MG63 (cell line): ENCODE results near the gene SCGB2B2. TPM values are rescaled to one million over a fixed set of nuclear protein-coding genes. Genes with fewer than 3 reads are reported as not detected.
"Not testable (repeated sequence)": the region's sequence is repeated elsewhere in the genome, so short reads cannot be mapped to it uniquely, and the experiment has no call there.

ENCODE experiments used
- DNase-seq: peaks from one replicate; pipeline ENCODE4 v3.0.0-alpha.2; 2020
- H3K27me3 ChIP-seq: fragments of 250-450 bp; sonication (Bioruptor Pico); 2 replicates; pipeline ENCODE4 v1.5.1; 2020; ENCODE audit warnings: mild to moderate bottlenecking, moderate library complexity
- H3K36me3 ChIP-seq: fragments of 250-450 bp; sonication (Bioruptor Pico); 2 replicates; pipeline ENCODE4 v1.5.1; 2020; ENCODE audit warnings: mild to moderate bottlenecking, moderate library complexity
- H3K4me3 ChIP-seq: fragments of 250-450 bp; sonication (Bioruptor Pico); 2 replicates; pipeline ENCODE4 v1.5.1; 2020; ENCODE audit warnings: mild to moderate bottlenecking, moderate library complexity
- H3K9me3 ChIP-seq: fragments of 250-450 bp; sonication (Bioruptor Pico); 2 replicates; pipeline ENCODE4 v1.5.1; 2020; ENCODE audit warnings: mild to moderate bottlenecking, moderate library complexity
- total RNA-seq: library from RNA; depleted of rRNA; stranded (reverse); fragments of >200 nt; shearing (Covaris generic); gene quantifications from 2 replicates; pipeline ENCODE4 v1.2.3, GENCODE V29; 2014; ENCODE audit warnings: low replicate concordance; rRNA removed

Gene SCGB2B2, protein sequence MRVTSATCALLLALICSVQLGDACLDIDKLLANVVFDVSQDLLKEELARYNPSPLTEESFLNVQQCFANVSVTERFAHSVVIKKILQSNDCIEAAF
- not detected in 2 replicates for total RNA-seq

DNA sequence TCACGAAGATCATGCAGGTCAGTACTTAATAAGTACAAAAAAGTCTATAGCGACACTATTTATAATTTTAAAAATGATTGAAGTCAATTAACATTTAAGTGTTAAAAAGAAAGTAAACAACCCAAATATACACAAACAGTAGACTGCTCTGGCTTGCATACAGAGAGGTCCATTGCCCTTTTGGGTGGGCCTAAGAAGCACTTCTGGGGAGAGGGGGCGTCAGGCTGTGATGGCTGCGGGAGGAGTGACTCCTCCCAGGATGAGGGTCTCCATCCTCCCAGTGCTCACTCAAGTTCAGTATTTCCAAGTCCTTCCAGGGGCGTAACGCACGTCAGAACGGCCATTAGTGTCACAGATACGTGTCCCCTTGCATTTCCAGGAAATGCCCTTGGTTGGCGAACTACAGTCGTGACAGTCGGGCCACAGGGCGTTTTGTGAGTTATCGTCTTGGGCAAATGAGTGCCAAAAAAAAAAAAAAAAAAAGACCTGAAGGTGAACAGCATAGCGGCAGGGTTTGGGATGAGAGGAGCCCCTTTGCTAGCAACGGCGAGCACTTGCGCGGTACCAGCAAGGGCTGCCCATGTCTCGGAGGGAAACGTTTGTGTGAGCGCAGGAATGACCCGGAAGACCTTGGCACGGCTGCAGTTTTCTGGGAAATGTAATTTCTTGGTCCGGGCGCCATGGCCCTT is at the start of gene SCGB2B2:
Gene SCGB2B2, minus strand, starts transcription at position 463 of the 689 bp plus-strand sequence. CDS start 82,596 bp downstream, outside the sequence.
- H3K9me3 ChIP-seq = peaks cover 24% of the 10 kb centered on the region
- peaks cover 17% of the 10 kb centered on the region for H3K36me3 ChIP-seq
- DNase-seq = no peak
- H3K4me3 ChIP-seq = peak within 1 kb of the TSS; percentile 64
- H3K27me3 ChIP-seq = no peaks in the 10 kb centered on the region

DNA sequence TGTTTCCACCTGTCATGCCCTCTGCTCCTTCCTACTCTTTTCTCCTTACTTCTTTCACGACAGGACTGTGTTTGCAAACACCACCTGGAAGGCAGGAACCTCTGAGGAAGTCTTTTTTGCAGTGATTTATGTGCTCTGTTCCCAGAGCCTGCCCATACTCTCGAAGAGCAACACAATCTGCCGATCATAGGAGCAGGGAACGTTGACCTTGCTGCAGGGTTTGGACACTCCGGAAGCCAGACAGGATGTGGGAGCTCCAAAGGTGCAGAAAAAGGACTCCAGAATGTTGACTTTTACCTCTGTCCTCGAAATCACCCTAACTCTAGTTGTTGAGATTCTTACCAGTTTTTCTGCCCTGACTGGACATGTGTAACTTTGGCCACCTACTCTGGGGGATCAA is 48.4 kb upstream of the SCGB2B2 start:
- DNase-seq = no peak
- no peak overlapping the region for H3K4me3 ChIP-seq
- peaks cover 4% of the 10 kb centered on the region for H3K27me3 ChIP-seq
- H3K36me3 ChIP-seq = no peaks in the 10 kb centered on the region
- no peaks in the 10 kb centered on the region for H3K9me3 ChIP-seq

DNA sequence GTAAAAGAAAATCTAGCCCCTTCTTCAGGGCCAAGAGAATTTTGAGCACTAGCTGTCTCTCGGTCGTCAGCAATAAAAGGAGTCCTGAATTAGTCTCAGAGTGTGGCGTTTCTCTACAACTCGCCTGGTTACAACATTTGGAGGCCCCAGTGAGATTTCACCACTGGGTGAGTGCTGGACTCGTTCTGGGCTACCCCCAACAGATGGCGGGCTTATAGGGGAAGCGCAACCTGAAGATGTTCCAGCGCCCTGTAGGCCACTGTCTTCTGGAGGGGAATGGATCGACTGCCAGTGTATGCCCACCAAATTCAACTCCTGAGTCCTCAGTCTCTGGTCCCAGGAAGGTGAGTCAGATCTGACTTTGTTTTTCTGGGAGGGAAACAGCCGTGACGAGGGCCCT is 45.4 kb upstream of the SCGB2B2 start:
- H3K36me3 ChIP-seq = no peaks in the 10 kb centered on the region
- DNase-seq = no peak

DNA sequence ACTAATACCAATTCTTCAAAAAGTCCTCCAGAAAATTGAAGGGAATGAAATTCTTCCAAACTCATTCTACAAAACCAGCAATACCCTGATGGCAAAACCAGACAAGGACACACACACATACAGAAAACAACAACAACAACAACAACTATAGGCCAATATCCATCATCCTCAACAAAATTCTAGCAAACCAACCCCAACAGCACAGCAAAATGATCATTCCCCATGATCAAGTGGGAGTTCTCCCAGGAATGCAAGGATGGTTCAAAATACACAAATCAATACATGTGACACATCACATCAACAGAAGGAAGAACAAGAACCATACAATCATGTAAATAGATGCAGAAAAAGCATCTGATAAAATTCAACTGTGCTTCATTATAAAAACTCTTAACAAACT is 38.4 kb upstream of the SCGB2B2 start:
- no peaks in the 10 kb centered on the region for H3K36me3 ChIP-seq
- no peak for DNase-seq
- H3K4me3 ChIP-seq = no peak overlapping the region
- H3K27me3 ChIP-seq = no peaks in the 10 kb centered on the region
- peaks cover 11% of the 10 kb centered on the region for H3K9me3 ChIP-seq

More for the DNA sequence above, 45.4 kb upstream of the SCGB2B2 start:
- Histone ChIP-seq H3K27me3 (no peaks in the 10 kb centered on the region; the same call in none of the 2 replicates), H3K4me3 (no peak overlapping the region), H3K9me3 (no peaks in the 10 kb centered on the region; the same call in 1 of the 2 replicates)

DNA sequence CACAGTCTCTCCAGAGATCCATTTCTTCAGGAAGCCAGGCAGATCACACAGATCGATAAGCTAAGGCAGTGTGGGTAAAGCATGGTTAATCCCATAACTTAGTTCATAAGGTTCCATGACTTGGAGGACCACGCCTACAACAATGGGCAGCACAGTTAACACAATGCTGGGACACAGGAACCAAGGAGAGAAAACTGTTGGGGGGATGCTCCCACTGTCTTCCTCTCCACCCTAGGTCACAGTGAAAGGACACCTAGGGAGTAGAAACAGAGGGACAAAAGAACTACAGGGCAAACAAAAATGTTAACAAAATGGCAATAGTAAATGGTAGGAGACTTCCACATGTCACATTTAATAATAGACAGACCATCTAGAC is 36.3 kb upstream of the SCGB2B2 start:
- no peaks in the 10 kb centered on the region for H3K36me3 ChIP-seq
- DNase-seq = no peak
- no peaks in the 10 kb centered on the region for H3K27me3 ChIP-seq
- no peak overlapping the region for H3K4me3 ChIP-seq
- peaks cover 11% of the 10 kb centered on the region for H3K9me3 ChIP-seq

DNA sequence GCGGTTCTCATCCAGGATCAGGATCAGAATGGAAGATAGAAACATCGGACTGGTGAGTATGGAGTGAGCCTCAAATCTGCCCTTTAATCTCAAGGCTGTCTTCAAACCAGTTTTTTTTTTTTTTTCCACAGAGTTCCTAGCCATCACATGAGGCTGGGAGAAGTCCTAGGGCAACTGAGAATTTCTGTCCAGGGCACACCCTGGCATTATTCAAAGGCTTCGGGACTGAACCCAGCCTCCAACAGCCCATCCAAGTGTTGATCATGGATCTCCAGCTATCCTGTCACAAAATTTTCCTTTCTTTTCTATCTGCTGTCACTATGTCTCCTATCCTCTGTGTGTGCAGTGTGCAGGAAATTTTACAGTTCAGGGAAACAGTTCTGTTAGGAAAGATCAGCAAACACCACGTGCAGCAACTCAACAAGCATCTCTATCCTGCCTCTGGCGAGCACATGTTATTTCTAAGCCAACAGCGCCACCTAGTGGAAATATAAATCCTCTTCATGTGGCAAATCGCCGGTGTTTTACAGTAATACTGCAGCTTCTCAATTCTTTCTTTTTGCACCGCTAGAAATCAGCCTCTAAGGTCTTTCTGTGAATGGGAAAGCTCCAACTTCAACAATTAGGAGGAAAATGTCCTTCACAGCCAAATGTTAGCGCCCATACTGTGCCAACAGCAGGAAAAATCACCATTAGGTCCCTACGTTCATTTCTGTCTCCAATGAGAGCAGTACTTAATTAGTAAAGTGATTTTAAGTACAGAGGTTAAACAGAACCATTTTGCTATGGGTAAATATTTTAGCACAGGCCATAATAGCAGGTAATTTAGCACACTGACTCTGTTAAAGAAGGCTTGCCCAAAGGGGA is 35.7 kb upstream of the SCGB2B2 start:
- H3K9me3 ChIP-seq = peaks cover 11% of the 10 kb centered on the region

DNA sequence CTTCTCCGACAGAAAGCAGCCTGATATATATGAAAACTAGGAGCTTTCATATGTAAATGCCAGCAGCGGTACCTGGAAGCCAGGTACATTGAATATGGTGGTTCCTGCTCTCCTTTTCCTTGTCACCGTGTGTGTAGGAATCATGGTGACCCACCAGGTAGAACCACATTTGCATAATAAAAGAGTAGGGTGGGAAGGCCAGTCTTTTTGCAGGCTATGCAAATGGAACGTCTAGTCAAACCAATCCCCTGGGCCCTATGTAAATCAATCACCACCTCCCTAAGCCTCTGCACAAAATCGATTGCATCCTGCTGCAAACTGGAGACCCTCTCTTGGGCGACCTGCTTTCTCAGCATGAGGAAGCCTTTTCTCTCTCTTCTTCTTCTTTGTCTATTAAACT is 34.9 kb upstream of the SCGB2B2 start:
- H3K27me3 ChIP-seq = no peaks in the 10 kb centered on the region
- no peak overlapping the region for H3K4me3 ChIP-seq
- no peaks in the 10 kb centered on the region for H3K36me3 ChIP-seq
- H3K9me3 ChIP-seq = peaks cover 13% of the 10 kb centered on the region
- DNase-seq = no peak

More for the DNA sequence above, 35.7 kb upstream of the SCGB2B2 start:
- Histone ChIP-seq H3K4me3 (no peak overlapping the region), H3K36me3 (no peaks in the 10 kb centered on the region), H3K27me3 (no peaks in the 10 kb centered on the region)
- peak; percentile 36 for DNase-seq

DNA sequence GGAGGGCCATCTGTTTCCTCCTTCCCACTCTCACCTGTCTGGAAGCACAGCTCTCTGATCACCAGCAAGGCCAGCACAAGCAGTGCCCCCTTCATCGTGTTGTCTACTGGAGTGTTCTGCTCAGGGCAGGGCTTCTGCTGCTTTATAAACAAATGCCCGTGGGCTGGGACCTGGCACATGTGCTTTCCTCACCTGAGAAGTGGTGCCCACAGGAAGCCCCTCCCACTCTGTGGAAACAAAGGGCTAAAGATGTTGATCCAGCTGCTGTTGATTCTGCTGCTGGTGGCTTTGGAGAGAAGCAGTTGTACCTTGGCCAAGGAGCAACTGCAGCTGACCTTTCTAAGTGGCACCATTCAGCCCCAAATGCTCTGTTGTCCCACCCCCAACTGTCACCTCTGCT is 30.7 kb upstream of the SCGB2B2 start:
- Histone ChIP-seq H3K9me3 (peaks cover 4% of the 10 kb centered on the region), H3K27me3 (no peaks in the 10 kb centered on the region), H3K36me3 (no peaks in the 10 kb centered on the region), H3K4me3 (no peak overlapping the region)
- DNase-seq = no peak

DNA sequence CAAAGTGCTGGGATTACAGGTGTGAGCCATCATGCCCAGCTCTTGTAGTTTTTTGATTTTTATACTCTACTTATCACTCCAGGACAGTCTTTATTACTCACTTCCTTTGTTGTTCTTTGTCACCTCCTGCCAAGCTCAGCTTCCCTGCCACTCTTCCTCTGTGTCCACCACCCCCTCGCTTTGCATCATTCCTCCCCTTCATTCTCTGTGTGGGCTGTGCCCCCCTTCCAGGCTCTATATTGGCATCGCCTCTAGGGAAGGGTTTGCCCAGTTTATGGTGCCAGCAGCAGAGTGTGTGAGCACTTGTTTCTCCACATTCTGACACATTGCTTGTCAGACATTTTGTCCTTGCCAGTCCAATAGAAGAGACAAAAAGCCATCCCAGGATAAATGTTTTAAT is 15.6 kb upstream of the SCGB2B2 start:
- H3K36me3 ChIP-seq = no peaks in the 10 kb centered on the region
- no peaks in the 10 kb centered on the region for H3K27me3 ChIP-seq
- no peaks in the 10 kb centered on the region for H3K9me3 ChIP-seq
- peak; percentile 61 for DNase-seq
- no peak overlapping the region for H3K4me3 ChIP-seq

DNA sequence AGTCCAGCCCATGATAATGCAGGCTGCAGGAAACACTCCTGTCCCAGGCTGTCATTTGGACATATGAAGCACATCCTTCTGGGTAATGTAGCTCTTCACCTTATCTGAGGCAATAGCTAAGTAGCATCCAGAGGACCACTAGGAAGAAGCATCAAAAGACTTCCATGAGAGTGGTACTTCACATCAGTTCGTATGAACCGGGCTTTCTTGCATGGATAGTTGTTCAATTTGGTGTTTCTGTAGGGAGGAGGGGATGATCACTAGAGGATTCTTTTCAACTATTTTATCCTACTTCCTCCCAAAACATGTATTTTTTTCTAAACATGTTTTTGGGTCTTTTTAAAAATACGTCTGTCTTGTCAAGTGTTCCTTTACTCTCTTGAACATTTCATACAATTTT is 13.4 kb upstream of the SCGB2B2 start:
- peaks cover 7% of the 10 kb centered on the region; the same call in 1 of the 2 replicates for H3K9me3 ChIP-seq

DNA sequence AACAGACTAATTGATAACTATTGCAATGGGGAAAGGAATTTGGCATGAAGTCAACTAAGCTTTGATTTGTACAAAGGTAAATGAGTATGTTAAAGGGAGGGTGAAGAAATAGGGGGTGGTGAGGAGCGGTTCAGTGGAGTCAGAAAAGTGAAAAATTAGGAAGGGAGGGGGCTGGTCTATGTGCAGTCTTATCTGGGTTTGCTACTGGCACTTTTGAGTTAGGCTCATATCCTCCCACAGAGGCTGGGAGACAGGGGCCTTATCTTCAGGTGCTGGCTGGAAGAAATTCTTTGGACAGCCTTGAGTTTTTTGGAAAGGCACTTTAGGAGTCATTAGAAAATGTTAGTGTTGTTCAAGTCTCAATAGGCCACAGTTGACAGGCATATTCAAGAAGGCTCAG is 11.6 kb upstream of the SCGB2B2 start:
- H3K27me3 ChIP-seq = no peaks in the 10 kb centered on the region
- H3K4me3 ChIP-seq = no peak overlapping the region
- peaks cover 9% of the 10 kb centered on the region for H3K36me3 ChIP-seq
- peaks cover 22% of the 10 kb centered on the region for H3K9me3 ChIP-seq
- DNase-seq = no peak

More for the DNA sequence above, 13.4 kb upstream of the SCGB2B2 start:
- H3K27me3 ChIP-seq = no peaks in the 10 kb centered on the region
- DNase-seq = no peak
- H3K36me3 ChIP-seq = no peaks in the 10 kb centered on the region
- H3K4me3 ChIP-seq = no peak overlapping the region

DNA sequence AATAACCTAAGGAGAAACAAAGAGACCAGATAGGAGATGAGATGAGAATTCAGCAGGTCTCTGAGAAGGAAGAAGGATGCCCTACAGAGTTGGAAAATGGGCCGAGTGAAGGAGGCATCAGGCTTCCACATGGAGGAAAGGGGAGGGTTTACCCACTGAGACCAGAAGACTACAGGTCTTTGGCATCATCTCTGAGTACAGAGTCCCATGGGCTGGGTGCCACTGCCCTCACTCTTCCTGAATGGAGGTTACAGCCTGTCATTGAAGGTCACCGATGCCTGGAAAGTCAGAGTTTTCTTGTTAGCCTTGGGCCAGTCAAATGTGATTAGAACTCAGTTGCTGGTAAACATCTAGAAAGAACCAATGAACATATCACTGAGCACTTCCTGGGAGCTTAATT is 10.4 kb upstream of the SCGB2B2 start:
- no peak for DNase-seq
- Histone ChIP-seq H3K9me3 (peaks cover 29% of the 10 kb centered on the region), H3K36me3 (peaks cover 18% of the 10 kb centered on the region), H3K4me3 (no peak overlapping the region), H3K27me3 (no peaks in the 10 kb centered on the region)

DNA sequence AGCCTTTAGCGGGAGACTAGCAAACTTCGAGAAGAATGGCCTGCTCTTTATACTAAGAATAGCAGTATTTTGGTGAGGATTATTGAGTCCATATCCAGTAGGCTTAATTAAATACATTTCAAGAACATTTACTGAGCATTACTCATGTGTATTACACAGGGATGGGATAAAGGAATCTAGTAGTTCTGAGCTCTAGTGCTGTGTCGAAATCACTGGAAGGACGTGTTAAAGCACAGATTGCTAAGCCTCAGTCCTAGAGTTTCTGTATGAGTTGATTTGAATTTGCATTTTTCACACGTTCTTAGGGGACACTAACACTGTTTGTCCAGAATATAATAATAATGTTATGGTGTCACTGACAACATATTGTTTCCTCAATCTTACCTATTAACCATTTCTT is 9.5 kb upstream of the SCGB2B2 start:
- no peak overlapping the region for H3K4me3 ChIP-seq
- no peak for DNase-seq
- no peaks in the 10 kb centered on the region for H3K27me3 ChIP-seq
- H3K9me3 ChIP-seq = peaks cover 35% of the 10 kb centered on the region
- peaks cover 24% of the 10 kb centered on the region for H3K36me3 ChIP-seq

DNA sequence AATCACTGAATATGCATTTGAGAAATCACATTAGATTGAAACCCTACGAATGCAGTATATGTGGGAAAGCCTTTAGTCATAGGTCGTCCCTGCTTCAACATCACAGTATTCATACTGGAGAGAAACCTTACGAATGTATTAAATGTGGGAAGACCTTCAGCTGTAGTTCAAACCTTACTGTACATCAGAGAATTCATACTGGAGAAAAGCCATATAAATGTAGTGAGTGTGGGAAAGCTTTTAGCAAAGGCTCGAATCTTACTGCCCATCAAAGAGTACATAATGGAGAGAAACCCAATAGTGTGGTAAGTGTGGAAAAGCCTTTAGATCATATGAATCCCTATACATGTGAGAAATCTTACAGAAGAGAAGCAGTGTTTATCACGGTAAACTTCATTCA is 8.3 kb upstream of the SCGB2B2 start:
- Histone ChIP-seq H3K9me3 (peaks cover 37% of the 10 kb centered on the region), H3K36me3 (peaks cover 24% of the 10 kb centered on the region)
- H3K4me3 ChIP-seq, H3K27me3 ChIP-seq, DNase-seq: not testable (repeated sequence)

DNA sequence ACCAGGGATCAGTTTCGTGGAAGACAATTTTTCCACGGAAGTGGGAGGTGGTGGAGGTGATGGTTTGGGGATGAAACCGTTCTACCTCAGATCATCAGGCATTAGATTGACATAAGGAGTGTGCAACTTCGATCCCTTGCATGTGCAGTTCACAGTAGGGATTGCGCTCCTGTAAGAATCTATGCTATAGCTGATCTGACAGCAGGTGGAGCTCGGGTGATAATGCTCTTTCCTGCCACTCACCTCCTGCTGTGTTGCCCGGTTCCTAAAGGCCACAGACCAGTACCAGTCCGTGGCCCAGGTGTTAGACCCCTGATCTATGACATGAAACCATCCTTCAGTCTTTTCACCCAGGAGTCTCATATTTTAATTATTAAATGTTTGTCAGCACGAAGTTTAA is 4.5 kb upstream of the SCGB2B2 start:
- peaks cover 53% of the 10 kb centered on the region for H3K9me3 ChIP-seq
- H3K27me3 ChIP-seq = no peaks in the 10 kb centered on the region
- no peak for DNase-seq
- H3K36me3 ChIP-seq = peaks cover 39% of the 10 kb centered on the region
- H3K4me3 ChIP-seq = no peak overlapping the region

DNA sequence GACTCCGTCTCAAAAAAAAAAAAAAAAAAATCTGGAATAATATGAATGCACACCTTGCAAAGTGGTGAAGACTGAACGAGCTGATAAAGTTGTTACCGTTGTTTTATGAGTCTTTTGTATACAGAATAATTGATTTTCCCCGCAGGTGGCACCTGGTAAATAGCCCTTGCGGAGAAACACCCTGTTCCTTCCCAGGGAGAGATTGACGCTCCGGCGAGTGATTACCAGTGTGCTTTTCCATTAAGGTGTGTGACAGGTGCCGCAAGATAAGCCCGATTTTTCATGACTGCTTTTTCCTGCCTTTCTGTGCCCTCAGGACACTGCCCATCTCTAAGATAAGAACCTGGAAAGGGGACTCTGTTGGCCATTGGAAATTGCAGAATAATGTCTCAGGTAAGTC is 1.5 kb upstream of the SCGB2B2 start:
- no peak for DNase-seq
- Histone ChIP-seq H3K4me3 (no peak overlapping the region), H3K36me3 (peaks cover 29% of the 10 kb centered on the region), H3K27me3 (no peaks in the 10 kb centered on the region), H3K9me3 (peaks cover 33% of the 10 kb centered on the region)

DNA sequence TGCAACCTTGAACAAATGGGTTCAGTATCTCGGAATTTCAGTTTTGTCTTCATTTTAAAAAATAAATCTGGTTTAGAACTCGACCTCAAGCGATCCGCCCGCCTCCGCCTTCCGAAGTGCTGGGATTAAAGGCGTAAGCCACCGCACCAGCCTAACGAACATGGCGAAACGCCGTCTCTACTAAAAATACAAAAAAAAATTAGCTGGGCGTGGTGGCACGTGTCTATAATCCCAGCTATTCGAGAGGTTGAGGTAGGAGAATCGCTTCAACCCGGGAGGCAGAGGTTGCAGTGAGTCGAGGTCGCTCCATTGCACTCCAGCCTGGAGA is 1.1 kb upstream of the SCGB2B2 start:
- peaks cover 29% of the 10 kb centered on the region for H3K9me3 ChIP-seq
- H3K36me3 ChIP-seq = peaks cover 25% of the 10 kb centered on the region
- DNase-seq = no peak
- H3K27me3 ChIP-seq = no peaks in the 10 kb centered on the region
- peak overlapping the region; percentile 64 for H3K4me3 ChIP-seq
